GM03348 (cell line): ENCODE measurements around the gene CGREF1.
A peak's percentile ranks its signal among the peaks of the same experiment; 100 is the strongest.
"Not testable (repeated sequence)": the region's sequence is repeated elsewhere in the genome, so short reads cannot be mapped to it uniquely, and the experiment has no call there.

ENCODE experiments used
- DNase-seq: peaks from one replicate; pipeline ENCODE4 v3.0.0; 2012; ENCODE audit warnings: low spot score

Gene CGREF1

GRCh38 chr2:27111392-27112078 is 7.4 kb downstream of the CGREF1 start:
- DNase-seq, result not testable (repeated sequence)

- not testable (repeated sequence) for DNase-seq
Measured at GRCh38 chr2:27110603-27111352, 8.2 kb downstream of the CGREF1 start.

GRCh38 chr2:27109083-27109482 is 9.8 kb downstream of the CGREF1 start:
- no peak for DNase-seq

- no peak for DNase-seq
Measured at GRCh38 chr2:27108221-27108620, 10.7 kb downstream of the CGREF1 start.

GRCh38 chr2:27105981-27106380 is 12.9 kb downstream of the CGREF1 start:
- DNase-seq, result no peak

GRCh38 chr2:27102329-27102728 is 16.6 kb downstream of the CGREF1 start:
- DNase-seq, result no peak

- no peak for DNase-seq
Measured at GRCh38 chr2:27100036-27100435, 18.9 kb downstream of the CGREF1 start.

- no peak for DNase-seq
Measured at GRCh38 chr2:27099334-27099955, 19.5 kb downstream of the CGREF1 start.

- DNase-seq, result no peak
Measured at GRCh38 chr2:27097341-27097740, 21.6 kb downstream of the CGREF1 start.

- DNase-seq, result no peak
Measured at GRCh38 chr2:27096748-27097297, 22.1 kb downstream of the CGREF1 start.

GRCh38 chr2:27095745-27096651 is 22.9 kb downstream of the CGREF1 start:
- peak; percentile 83 for DNase-seq

GRCh38 chr2:27095427-27095744 is 23.5 kb downstream of the CGREF1 start:
- DNase-seq, result no peak

GRCh38 chr2:27094353-27094984 is 24.5 kb downstream of the CGREF1 start:
- DNase-seq, result no peak

- DNase-seq, result no peak
Measured at GRCh38 chr2:27093430-27094352, 25.2 kb downstream of the CGREF1 start.

GRCh38 chr2:27092696-27093429 is 26.1 kb downstream of the CGREF1 start:
- no peak for DNase-seq

GRCh38 chr2:27091746-27092695 is 26.9 kb downstream of the CGREF1 start:
- no peak for DNase-seq

GRCh38 chr2:27089111-27089954 is 29.6 kb downstream of the CGREF1 start:
- no peak for DNase-seq

GRCh38 chr2:27088634-27089033 is 30.3 kb downstream of the CGREF1 start:
- no peak for DNase-seq
